ENCODE results near the gene ORAI3.

GRCh38 chr16:30947859-30948666, 805 bp upstream of the ORAI3 start:
- TF ChIP-seq, protein P1, sequence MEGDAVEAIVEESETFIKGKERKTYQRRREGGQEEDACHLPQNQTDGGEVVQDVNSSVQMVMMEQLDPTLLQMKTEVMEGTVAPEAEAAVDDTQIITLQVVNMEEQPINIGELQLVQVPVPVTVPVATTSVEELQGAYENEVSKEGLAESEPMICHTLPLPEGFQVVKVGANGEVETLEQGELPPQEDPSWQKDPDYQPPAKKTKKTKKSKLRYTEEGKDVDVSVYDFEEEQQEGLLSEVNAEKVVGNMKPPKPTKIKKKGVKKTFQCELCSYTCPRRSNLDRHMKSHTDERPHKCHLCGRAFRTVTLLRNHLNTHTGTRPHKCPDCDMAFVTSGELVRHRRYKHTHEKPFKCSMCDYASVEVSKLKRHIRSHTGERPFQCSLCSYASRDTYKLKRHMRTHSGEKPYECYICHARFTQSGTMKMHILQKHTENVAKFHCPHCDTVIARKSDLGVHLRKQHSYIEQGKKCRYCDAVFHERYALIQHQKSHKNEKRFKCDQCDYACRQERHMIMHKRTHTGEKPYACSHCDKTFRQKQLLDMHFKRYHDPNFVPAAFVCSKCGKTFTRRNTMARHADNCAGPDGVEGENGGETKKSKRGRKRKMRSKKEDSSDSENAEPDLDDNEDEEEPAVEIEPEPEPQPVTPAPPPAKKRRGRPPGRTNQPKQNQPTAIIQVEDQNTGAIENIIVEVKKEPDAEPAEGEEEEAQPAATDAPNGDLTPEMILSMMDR (IDR thresholded peaks at IDR 0.05; ENCODE audit: poor library complexity), result peak; percentile 7
- TF ChIP-seq EZH2 (IDR thresholded peaks at IDR 0.05; ENCODE audit: borderline replicate concordance) (no peak), EZH2phosphoT487 (IDR thresholded peaks at IDR 0.05; ENCODE audit: low read depth, severe bottlenecking, unreplicated experiment) (no peak)
